Coronary artery (tissue), 2 donors: Measurements from ENCODE around the gene CD14.
A peak's percentile ranks its signal among the peaks of the same experiment; 100 is the strongest.

ENCODE experiments used
- DNase-seq: peaks from one replicate; pipeline ENCODE4 v3.0.0-alpha.2; 2017; ENCODE audit warnings: low spot score
- H3K27ac ChIP-seq, 2 donors: fragments of 200-600 bp; sonication (generic); one replicate each; pipeline ENCODE4 v1.5.1; 2016 to 2019
- H3K4me3 ChIP-seq: fragments of 200-600 bp; sonication (generic); 2 replicates; pipeline ENCODE4 v1.5.1; 2016; ENCODE audit warnings: mild to moderate bottlenecking, moderate library complexity
- CTCF ChIP-seq: fragments of 200-600 bp; sonication (generic); IDR thresholded peaks from one replicate; pipeline ENCODE4 v1.5.1; 2019; ENCODE audit warnings: antibody characterized with exemption

Gene CD14

DNA sequence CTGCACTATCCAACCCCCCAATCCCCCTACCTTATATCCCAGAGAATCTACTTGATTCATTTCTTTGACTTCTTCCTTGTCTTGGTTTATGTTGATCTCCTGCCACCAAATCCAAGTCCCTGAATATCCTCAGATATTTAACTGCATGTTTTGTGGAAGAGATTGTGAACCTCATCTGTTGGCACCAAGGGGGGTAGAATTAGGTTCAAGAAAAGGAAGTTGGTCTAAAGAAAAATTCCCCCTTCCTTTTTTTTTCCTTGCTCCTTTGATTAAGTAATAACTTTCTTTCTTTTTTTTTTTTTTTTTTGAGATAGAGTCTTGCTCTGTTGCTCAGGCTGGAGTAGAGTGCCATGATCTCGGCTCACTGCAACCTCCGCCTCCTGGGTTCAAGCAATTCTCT lies 526 bp upstream of the CD14 start:
- no peak for DNase-seq
- peak overlapping the region; percentile 74 for H3K4me3 ChIP-seq
- TF ChIP-seq CTCF = no peak
- H3K27ac ChIP-seq = peak overlapping the region; percentile 60 to 81

GRCh38 chr5:140632366-140633020 lies 482 bp downstream of the CD14 start:
- peak; percentile 82 for DNase-seq
- TF ChIP-seq CTCF = no peak
- peak overlapping the region; percentile 74 for H3K4me3 ChIP-seq
- H3K27ac ChIP-seq = peak overlapping the region; percentile 60 to 81

GRCh38 chr5:140631831-140632365 lies 1.1 kb downstream of the CD14 start:
- no peak for DNase-seq
- Histone ChIP-seq H3K27ac (peak overlapping the region; percentile 60 to 81), H3K4me3 (peak overlapping the region; percentile 74)
- no peak for TF ChIP-seq CTCF

- H3K27ac ChIP-seq = peak overlapping the region in 1 of 2 donors; percentile 81
- DNase-seq = no peak
- peak overlapping the region; percentile 74 for H3K4me3 ChIP-seq
- no peak for TF ChIP-seq CTCF
These were observed 1.9 kb downstream of the CD14 start for GRCh38 chr5:140631036-140631417.

GRCh38 chr5:140630292-140631035 lies 2.5 kb downstream of the CD14 start:
- TF ChIP-seq CTCF = no peak
- DNase-seq = no peak
- peak overlapping the region; percentile 74 for H3K4me3 ChIP-seq
- H3K27ac ChIP-seq = peak overlapping the region in 1 of 2 donors; percentile 81

DNA sequence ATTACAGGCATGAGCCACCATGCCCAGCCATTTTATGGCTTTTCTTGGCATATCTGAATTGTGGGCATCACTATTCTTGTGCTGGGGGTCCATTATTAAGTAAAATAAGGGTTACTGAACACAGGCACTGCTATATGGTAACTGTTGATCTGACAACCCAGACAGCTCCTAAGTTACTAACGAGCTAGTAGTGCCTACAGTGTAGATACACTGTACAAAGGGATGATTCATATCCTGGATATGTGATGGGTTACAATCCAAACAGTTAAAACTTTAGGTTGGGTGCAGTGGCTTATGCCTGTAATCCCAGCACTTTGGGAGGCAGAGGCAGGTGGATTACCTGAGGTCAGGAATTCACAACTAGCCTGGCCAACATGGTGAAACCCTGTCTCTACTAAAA lies 4.3 kb downstream of the CD14 start:
- TF ChIP-seq CTCF = no peak
- no peak for DNase-seq
- Histone ChIP-seq H3K27ac (no peak overlapping the region), H3K4me3 (no peak overlapping the region)
